Epithelial cell of esophagus (primary cell): Measurements from ENCODE around the gene BCKDHA.

Experiments
- DNase-seq: peaks from one replicate; pipeline ENCODE4 v3.0.0; 2010; ENCODE audit warnings: low read depth
- H3K4me3 ChIP-seq: 2 replicates; pipeline ENCODE4 v1.5.1; 2011; ENCODE audit warnings: mild to moderate bottlenecking, low read length, control low read depth
- CTCF ChIP-seq: IDR thresholded peaks from 2 replicates; pipeline ENCODE4 v1.5.1; 2011; ENCODE audit warnings: low read depth, mild to moderate bottlenecking, low read length, control low read depth, inconsistent platforms; ENCODE audit not compliant: insufficient read depth; ENCODE audit errors: missing control alignments

The BCKDHA gene

DNA sequence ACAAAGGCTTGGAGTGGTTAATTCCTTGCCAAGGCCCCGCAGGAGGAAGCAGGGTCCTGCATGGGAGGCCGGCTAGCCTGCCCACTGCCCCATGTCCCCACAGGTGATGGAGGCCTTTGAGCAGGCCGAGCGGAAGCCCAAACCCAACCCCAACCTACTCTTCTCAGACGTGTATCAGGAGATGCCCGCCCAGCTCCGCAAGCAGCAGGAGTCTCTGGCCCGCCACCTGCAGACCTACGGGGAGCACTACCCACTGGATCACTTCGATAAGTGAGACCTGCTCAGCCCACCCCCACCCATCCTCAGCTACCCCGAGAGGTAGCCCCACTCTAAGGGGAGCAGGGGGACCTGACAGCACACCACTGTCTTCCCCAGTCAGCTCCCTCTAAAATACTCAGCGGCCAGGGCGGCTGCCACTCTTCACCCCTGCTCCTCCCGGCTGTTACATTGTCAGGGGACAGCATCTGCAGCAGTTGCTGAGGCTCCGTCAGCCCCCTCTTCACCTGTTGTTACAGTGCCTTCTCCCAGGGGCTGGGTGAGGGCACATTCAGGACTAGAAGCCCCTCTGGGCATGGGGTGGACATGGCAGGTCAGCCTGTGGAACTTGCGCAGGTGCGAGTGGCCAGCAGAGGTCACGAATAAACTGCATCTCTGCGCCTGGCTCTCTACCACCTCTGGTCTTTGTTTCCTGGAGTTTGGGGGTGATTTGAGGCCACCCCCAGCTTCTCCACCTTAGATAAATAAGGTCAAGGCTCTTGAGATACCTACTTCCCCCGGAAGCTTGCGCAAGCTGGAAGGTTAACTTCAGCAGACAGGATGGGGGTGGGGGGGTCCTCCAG, 26.9 kb downstream of the BCKDHA start:
- DNase-seq: no peak
- H3K4me3 ChIP-seq: no peak overlapping the region
- TF ChIP-seq CTCF: no peak

GRCh38 chr19:41425174-41426115, 27.8 kb downstream of the BCKDHA start:
- DNase-seq: no peak
- no peak overlapping the region for H3K4me3 ChIP-seq
- TF ChIP-seq CTCF: no peak

DNA sequence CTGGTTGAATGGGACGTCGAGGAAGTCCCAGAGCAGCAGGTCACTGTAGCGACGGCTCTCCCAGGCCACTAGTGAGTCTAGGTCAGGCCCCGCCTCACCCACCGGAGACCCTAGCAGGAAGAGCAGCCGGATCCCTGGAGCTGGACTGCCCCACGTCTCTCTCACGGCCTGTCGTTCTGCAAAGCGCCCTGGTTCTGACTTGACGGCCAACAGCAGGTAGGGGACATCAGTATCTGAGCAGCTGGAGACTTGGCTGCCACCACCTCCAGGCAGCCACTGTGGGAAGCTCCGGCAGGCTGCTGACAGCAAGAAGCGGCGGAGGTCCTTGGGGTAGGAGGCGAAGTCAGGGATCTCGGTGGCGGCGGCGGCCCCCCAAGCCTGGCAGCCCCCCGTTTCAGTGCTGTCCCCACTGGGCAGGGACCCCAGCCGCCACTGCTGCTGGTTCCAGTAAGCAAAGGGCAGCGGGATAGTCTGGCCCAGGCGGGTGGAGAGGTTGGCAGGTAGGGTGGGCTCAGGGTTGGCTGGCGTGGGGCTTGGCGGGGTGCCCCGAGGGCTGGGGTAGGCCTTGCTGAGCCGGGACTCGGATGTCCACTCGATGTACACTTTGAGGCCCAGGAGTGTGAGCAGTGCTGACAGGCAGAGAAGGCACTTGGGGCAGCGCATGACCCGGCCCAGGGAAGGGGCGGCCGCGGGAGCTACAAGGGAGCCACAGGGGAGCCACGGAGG, 28.7 kb downstream of the BCKDHA start:
- TF ChIP-seq CTCF: no peak
- peak overlapping the region; percentile 62 for H3K4me3 ChIP-seq
- DNase-seq: no peak

DNA sequence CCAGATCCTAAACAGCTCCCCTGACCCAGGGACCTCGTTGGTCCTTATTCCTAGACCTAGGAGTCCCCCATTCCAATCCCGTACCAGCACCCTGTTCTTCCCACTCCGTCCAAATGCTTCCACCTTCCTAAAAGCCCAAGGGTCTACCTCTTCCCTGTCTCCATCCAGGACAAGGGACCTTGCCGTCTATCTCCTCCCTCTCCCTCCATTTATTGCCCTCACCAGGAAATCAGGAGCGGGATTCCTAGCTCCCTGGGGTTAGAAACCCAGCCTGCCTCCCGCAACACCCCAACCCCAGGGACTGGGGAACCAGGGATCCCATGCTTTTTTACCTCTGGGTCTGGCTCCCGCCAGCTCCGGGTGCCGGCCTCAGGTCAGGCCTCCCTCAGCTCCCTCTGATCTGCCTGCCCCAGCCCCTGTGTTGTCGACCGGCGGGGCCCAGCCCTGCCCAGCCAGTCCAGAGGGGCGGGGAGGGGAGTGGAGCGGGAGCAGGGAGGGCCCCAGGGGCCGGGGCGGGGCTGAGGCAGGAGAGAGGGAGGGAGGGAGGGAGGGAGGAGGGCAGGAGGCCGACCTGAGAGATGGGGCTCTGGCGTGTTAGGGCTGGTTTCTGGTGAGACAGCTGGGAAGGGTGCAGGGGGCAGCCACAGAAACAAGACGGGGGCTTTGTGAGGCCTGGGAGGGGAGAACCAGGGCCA, 29.5 kb downstream of the BCKDHA start, which contains the start of gene B3GNT8:
TSS of gene B3GNT8 (minus strand) at position 423 of the 695 bp plus-strand sequence. CDS start 596 bp downstream, outside the sequence.
- peak within 1 kb of the TSS; percentile 62 for H3K4me3 ChIP-seq
- peak; percentile 92 for DNase-seq
- TF ChIP-seq CTCF: no peak

GRCh38 chr19:41427647-41428480, 30.2 kb downstream of the BCKDHA start:
- TF ChIP-seq CTCF: no peak
- DNase-seq: peak; percentile 24
- H3K4me3 ChIP-seq: peak overlapping the region; percentile 62
